GM23248 (cell line): ENCODE data around the gene TCF25.

Experiments used
- EZH2 ChIP-seq: fragments of 200-600 bp; sonication (generic); IDR thresholded peaks from 2 replicates; pipeline ENCODE4 v1.6.1; 2018; ENCODE audit warnings: antibody characterized with exemption, mild to moderate bottlenecking; ENCODE audit not compliant: insufficient read depth, poor library complexity, severe bottlenecking
- EZH2phosphoT487 ChIP-seq: fragments of 200-600 bp; sonication (generic); IDR thresholded peaks from 2 replicates; pipeline ENCODE4 v1.6.1; 2018; ENCODE audit warnings: antibody characterized with exemption, moderate library complexity, mild to moderate bottlenecking, low read depth; ENCODE audit not compliant: insufficient read depth

- TF ChIP-seq EZH2 (no peak), EZH2phosphoT487 (no peak)
These were observed 40.3 kb downstream of the TCF25 start for GRCh38 chr16:89913408-89914387.
